GM23338 (cell line): Measurements from ENCODE around the gene PARVB. TPM values are rescaled to one million over a fixed set of nuclear protein-coding genes. Genes with fewer than 3 reads are reported as not detected.

Experiments
- ATAC-seq: fragments of 200-7000 bp; cut with Tn5 transposase; 3 replicates; pipeline ENCODE4 v1.9.1; 2020
- DNase-seq: peaks from one replicate; pipeline ENCODE4 v3.0.0-alpha.2; 2015; ENCODE audit warnings: low spot score
- H2AFZ ChIP-seq: fragments of 200-600 bp; sonication (generic); 2 replicates; pipeline ENCODE4 v1.8.0; 2016; ENCODE audit warnings: antibody characterized with exemption, mild to moderate bottlenecking, moderate library complexity
- H3F3A ChIP-seq: fragments of 200-600 bp; sonication (generic); replicated peaks from 2 replicates; pipeline ENCODE4 v1.8.0; 2017; ENCODE audit warnings: antibody characterized with exemption, mixed run types, low read depth
- H3K27ac ChIP-seq: fragments of 200-600 bp; sonication (generic); 2 replicates; pipeline ENCODE4 v1.6.1; 2016; ENCODE audit warnings: low read depth
- H3K27me3 ChIP-seq: fragments of 200-600 bp; sonication (generic); 2 replicates; pipeline ENCODE4 v1.8.0; 2016; ENCODE audit warnings: mild to moderate bottlenecking, mixed run types, moderate library complexity; ENCODE audit not compliant: insufficient read depth
- H3K36me3 ChIP-seq: fragments of 200-600 bp; sonication (generic); 2 replicates; pipeline ENCODE4 v1.8.0; 2016; ENCODE audit warnings: mild to moderate bottlenecking; ENCODE audit not compliant: insufficient read depth
- H3K4me1 ChIP-seq: fragments of 200-600 bp; sonication (generic); 2 replicates; pipeline ENCODE4 v1.8.0; 2016; ENCODE audit warnings: mild to moderate bottlenecking, moderate library complexity; ENCODE audit not compliant: insufficient read depth
- H3K4me2 ChIP-seq: fragments of 200-600 bp; sonication (generic); 2 replicates; pipeline ENCODE4 v1.7.1; 2017; ENCODE audit warnings: mixed run types
- H3K4me3 ChIP-seq: fragments of 200-600 bp; sonication (generic); 2 replicates; pipeline ENCODE4 v1.6.1; 2016; ENCODE audit warnings: mixed run types
- H3K79me2 ChIP-seq: fragments of 200-600 bp; sonication (generic); replicated peaks from 2 replicates; pipeline ENCODE4 v1.8.0; 2017; ENCODE audit warnings: mild to moderate bottlenecking; ENCODE audit not compliant: insufficient read depth
- H3K9me2 ChIP-seq: fragments of 200-600 bp; sonication (generic); 2 replicates; pipeline ENCODE4 v1.8.0; 2017; ENCODE audit not compliant: insufficient read depth
- H4K20me1 ChIP-seq: fragments of 200-600 bp; sonication (generic); replicated peaks from 2 replicates; pipeline ENCODE4 v1.8.0; 2017; ENCODE audit warnings: mild to moderate bottlenecking; ENCODE audit not compliant: insufficient read depth
- H3K27ac Mint-ChIP-seq: 2 replicates; pipeline ENCODE4 v1.8.0; 2020; ENCODE audit warnings: inconsistent platforms, mild to moderate bottlenecking, moderate library complexity, mixed read lengths
- H3K27me3 Mint-ChIP-seq: 3 replicates; pipeline ENCODE4 v1.8.0; 2022; ENCODE audit warnings: low read depth, mild to moderate bottlenecking, moderate library complexity, mixed read lengths, inconsistent platforms; ENCODE audit not compliant: insufficient read depth, poor library complexity
- H3K36me3 Mint-ChIP-seq: 3 replicates; pipeline ENCODE4 v1.8.0; 2021; ENCODE audit warnings: low read depth, mild to moderate bottlenecking, inconsistent platforms, moderate library complexity, mixed read lengths
- H3K4me1 Mint-ChIP-seq: 3 replicates; pipeline ENCODE4 v1.8.0; 2020; ENCODE audit warnings: mild to moderate bottlenecking, inconsistent platforms, mixed read lengths
- H3K4me3 Mint-ChIP-seq: 3 replicates; pipeline ENCODE4 v1.8.0; 2021; ENCODE audit warnings: moderate library complexity, mild to moderate bottlenecking, inconsistent platforms, mixed read lengths
- H3K9me3 Mint-ChIP-seq: 3 replicates; pipeline ENCODE4 v1.8.0; 2020; ENCODE audit warnings: moderate library complexity, mild to moderate bottlenecking, inconsistent platforms, mixed read lengths
- CREB1 ChIP-seq: fragments of 250-450 bp; sonication (Bioruptor Pico); IDR thresholded peaks from 2 replicates; pipeline ENCODE4 v1.5.0; 2020; ENCODE audit warnings: low read depth, mild to moderate bottlenecking, moderate library complexity
- EZH2 ChIP-seq: fragments of 200-600 bp; sonication (generic); IDR thresholded peaks from one replicate; pipeline ENCODE4 v1.8.0; 2017; ENCODE audit warnings: antibody characterized with exemption, mild to moderate bottlenecking, low read depth; ENCODE audit not compliant: unreplicated experiment
- EZH2phosphoT487 ChIP-seq: fragments of 200-600 bp; sonication (generic); IDR thresholded peaks from one replicate; pipeline ENCODE4 v1.8.1; 2018; ENCODE audit warnings: antibody characterized with exemption; ENCODE audit not compliant: unreplicated experiment
- JUNB ChIP-seq: IDR thresholded peaks from one replicate; pipeline ENCODE4 v1.6.1; 2016; ENCODE audit warnings: antibody characterized with exemption; ENCODE audit not compliant: unreplicated experiment
- NANOG ChIP-seq: IDR thresholded peaks from 2 replicates; pipeline ENCODE4 v1.6.1; 2016; ENCODE audit warnings: antibody characterized with exemption, borderline replicate concordance
- POLR2AphosphoS5 ChIP-seq: IDR thresholded peaks from 2 replicates; pipeline ENCODE4 v1.6.1; 2016; ENCODE audit warnings: antibody characterized with exemption, low read depth
- STAT1 ChIP-seq: IDR thresholded peaks from one replicate; pipeline ENCODE4 v1.6.1; 2016; ENCODE audit warnings: antibody characterized with exemption; ENCODE audit not compliant: unreplicated experiment
- ZNF114 ChIP-seq: fragments of 250-450 bp; sonication (Bioruptor Pico); IDR thresholded peaks from 2 replicates; pipeline ENCODE4 v1.5.0; 2020; ENCODE audit warnings: mild to moderate bottlenecking, moderate library complexity
- ZNF331 ChIP-seq: fragments of 250-450 bp; sonication (Bioruptor Pico); IDR thresholded peaks from 2 replicates; pipeline ENCODE4 v1.5.0; 2020; ENCODE audit warnings: low read depth, mild to moderate bottlenecking, moderate library complexity
- polyA plus RNA-seq: library from polyadenylated mRNA; unstranded; fragments of >200 nt; fragmentation: Nextera tagmentation; extraction: Ambion mirVana; gene quantifications from 2 replicates; pipeline ENCODE4 v1.2.1, GENCODE V29; 2016
- total RNA-seq: library from RNA; depleted of rRNA; stranded (reverse); fragments of >200 nt; shearing (Covaris generic); gene quantifications from 2 replicates; pipeline ENCODE4 v1.2.3, GENCODE V29; 2014
- TF ChIP-seq, protein P1 (sequence below): IDR thresholded peaks from 2 replicates; pipeline ENCODE4 v1.6.1; 2016; ENCODE audit warnings: antibody characterized with exemption
- TF ChIP-seq, protein P2 (sequence below), 2 experiments: fragments of 200-600 bp in 1 of 2; sonication (generic) in 1 of 2; conservative IDR thresholded peaks; 2 replicates each; pipeline versions ENCODE4 v1.5.1 to v1.6.1; 2016 to 2017; ENCODE audit warnings: antibody characterized with exemption in 2 of 2, low read depth in 2 of 2, mild to moderate bottlenecking in 2 of 2, moderate library complexity in 1 of 2
- TF ChIP-seq, protein P3 (sequence below): IDR thresholded peaks from one replicate; pipeline ENCODE4 v1.6.1; 2018; ENCODE audit warnings: antibody characterized with exemption; ENCODE audit not compliant: unreplicated experiment
- TF ChIP-seq, protein P4 (sequence below): fragments of 250-450 bp; sonication (Bioruptor Pico); IDR thresholded peaks from 2 replicates; pipeline ENCODE4 v1.5.0; 2020; ENCODE audit warnings: mild to moderate bottlenecking, moderate library complexity

PARVB gene
- total and polyA plus RNA-seq, 2 experiments from 2014 or later = 4.3 to 7.7 TPM

DNA sequence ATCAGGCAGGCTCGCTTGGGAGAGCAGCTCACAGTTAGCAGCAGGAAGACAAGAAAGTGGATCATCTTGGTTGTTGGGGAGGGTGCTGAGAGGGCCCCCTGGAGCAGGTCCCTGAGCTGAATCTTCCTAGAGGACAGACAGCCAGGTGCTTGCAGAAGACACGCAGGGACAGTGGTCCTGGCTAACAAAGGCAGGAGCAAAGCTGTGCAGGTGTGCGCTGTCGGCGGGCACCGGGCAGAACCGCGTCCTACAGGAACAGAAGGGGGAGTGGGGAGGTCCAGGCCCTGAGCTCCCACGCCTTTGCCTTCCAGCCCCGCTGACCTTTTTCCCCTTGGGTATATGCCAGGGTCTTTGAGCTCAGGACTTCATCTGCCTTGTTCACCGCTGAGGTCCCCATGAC, 30.1 kb upstream of the PARVB start:
- DNase-seq (no peak), ATAC-seq (no peak)
- Mint-ChIP-seq H3K4me3 (no peak overlapping the region), H3K27me3 (peaks cover 7% of the 10 kb centered on the region), H3K36me3 (peaks cover 76% of the 10 kb centered on the region), H3K4me1 (peaks cover 10% of the 10 kb centered on the region; the same call in 2 of the 3 replicates), H3K27ac (no peak overlapping the region), H3K9me3 (no peaks in the 10 kb centered on the region)
- Histone ChIP-seq H3K9me2 (no peaks in the 10 kb centered on the region), H2AFZ (no peak overlapping the region), H3K36me3 (peaks cover 8% of the 10 kb centered on the region; the same call in 1 of the 2 replicates), H3K4me3 (no peak overlapping the region), H3K27ac (no peak overlapping the region), H4K20me1 (no peaks in the 10 kb centered on the region; the same call in none of the 2 replicates), H3K4me2 (no peak overlapping the region), H3K27me3 (no peaks in the 10 kb centered on the region), H3K79me2 (0 out of 2 replicates have a peak, but pooled peaks cover 3% of the 10 kb centered on the region), H3F3A (0 out of 2 replicates have a peak, but pooled peaks cover 7% of the 10 kb centered on the region), H3K4me1 (no peaks in the 10 kb centered on the region)
- TF ChIP-seq ZNF114 = no peak
- TF ChIP-seq POLR2AphosphoS5 = no peak
- TF ChIP-seq ZNF331 (CRISPR knock-in tag) = no peak
- TF ChIP-seq, protein P1, sequence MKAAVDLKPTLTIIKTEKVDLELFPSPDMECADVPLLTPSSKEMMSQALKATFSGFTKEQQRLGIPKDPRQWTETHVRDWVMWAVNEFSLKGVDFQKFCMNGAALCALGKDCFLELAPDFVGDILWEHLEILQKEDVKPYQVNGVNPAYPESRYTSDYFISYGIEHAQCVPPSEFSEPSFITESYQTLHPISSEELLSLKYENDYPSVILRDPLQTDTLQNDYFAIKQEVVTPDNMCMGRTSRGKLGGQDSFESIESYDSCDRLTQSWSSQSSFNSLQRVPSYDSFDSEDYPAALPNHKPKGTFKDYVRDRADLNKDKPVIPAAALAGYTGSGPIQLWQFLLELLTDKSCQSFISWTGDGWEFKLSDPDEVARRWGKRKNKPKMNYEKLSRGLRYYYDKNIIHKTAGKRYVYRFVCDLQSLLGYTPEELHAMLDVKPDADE = no peak
- no peak for TF ChIP-seq CREB1 (CRISPR knock-in tag)
- TF ChIP-seq, protein P2, sequence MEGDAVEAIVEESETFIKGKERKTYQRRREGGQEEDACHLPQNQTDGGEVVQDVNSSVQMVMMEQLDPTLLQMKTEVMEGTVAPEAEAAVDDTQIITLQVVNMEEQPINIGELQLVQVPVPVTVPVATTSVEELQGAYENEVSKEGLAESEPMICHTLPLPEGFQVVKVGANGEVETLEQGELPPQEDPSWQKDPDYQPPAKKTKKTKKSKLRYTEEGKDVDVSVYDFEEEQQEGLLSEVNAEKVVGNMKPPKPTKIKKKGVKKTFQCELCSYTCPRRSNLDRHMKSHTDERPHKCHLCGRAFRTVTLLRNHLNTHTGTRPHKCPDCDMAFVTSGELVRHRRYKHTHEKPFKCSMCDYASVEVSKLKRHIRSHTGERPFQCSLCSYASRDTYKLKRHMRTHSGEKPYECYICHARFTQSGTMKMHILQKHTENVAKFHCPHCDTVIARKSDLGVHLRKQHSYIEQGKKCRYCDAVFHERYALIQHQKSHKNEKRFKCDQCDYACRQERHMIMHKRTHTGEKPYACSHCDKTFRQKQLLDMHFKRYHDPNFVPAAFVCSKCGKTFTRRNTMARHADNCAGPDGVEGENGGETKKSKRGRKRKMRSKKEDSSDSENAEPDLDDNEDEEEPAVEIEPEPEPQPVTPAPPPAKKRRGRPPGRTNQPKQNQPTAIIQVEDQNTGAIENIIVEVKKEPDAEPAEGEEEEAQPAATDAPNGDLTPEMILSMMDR (conservative IDR thresholded peaks at IDR 0.05; ENCODE audit: low read depth in 2 of 2) = no peak
- TF ChIP-seq NANOG = no peak
- no peak for TF ChIP-seq STAT1
- no peak for TF ChIP-seq EZH2phosphoT487
- TF ChIP-seq EZH2 = no peak
- TF ChIP-seq, protein P3, sequence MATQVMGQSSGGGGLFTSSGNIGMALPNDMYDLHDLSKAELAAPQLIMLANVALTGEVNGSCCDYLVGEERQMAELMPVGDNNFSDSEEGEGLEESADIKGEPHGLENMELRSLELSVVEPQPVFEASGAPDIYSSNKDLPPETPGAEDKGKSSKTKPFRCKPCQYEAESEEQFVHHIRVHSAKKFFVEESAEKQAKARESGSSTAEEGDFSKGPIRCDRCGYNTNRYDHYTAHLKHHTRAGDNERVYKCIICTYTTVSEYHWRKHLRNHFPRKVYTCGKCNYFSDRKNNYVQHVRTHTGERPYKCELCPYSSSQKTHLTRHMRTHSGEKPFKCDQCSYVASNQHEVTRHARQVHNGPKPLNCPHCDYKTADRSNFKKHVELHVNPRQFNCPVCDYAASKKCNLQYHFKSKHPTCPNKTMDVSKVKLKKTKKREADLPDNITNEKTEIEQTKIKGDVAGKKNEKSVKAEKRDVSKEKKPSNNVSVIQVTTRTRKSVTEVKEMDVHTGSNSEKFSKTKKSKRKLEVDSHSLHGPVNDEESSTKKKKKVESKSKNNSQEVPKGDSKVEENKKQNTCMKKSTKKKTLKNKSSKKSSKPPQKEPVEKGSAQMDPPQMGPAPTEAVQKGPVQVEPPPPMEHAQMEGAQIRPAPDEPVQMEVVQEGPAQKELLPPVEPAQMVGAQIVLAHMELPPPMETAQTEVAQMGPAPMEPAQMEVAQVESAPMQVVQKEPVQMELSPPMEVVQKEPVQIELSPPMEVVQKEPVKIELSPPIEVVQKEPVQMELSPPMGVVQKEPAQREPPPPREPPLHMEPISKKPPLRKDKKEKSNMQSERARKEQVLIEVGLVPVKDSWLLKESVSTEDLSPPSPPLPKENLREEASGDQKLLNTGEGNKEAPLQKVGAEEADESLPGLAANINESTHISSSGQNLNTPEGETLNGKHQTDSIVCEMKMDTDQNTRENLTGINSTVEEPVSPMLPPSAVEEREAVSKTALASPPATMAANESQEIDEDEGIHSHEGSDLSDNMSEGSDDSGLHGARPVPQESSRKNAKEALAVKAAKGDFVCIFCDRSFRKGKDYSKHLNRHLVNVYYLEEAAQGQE = no peak
- TF ChIP-seq, protein P4, sequence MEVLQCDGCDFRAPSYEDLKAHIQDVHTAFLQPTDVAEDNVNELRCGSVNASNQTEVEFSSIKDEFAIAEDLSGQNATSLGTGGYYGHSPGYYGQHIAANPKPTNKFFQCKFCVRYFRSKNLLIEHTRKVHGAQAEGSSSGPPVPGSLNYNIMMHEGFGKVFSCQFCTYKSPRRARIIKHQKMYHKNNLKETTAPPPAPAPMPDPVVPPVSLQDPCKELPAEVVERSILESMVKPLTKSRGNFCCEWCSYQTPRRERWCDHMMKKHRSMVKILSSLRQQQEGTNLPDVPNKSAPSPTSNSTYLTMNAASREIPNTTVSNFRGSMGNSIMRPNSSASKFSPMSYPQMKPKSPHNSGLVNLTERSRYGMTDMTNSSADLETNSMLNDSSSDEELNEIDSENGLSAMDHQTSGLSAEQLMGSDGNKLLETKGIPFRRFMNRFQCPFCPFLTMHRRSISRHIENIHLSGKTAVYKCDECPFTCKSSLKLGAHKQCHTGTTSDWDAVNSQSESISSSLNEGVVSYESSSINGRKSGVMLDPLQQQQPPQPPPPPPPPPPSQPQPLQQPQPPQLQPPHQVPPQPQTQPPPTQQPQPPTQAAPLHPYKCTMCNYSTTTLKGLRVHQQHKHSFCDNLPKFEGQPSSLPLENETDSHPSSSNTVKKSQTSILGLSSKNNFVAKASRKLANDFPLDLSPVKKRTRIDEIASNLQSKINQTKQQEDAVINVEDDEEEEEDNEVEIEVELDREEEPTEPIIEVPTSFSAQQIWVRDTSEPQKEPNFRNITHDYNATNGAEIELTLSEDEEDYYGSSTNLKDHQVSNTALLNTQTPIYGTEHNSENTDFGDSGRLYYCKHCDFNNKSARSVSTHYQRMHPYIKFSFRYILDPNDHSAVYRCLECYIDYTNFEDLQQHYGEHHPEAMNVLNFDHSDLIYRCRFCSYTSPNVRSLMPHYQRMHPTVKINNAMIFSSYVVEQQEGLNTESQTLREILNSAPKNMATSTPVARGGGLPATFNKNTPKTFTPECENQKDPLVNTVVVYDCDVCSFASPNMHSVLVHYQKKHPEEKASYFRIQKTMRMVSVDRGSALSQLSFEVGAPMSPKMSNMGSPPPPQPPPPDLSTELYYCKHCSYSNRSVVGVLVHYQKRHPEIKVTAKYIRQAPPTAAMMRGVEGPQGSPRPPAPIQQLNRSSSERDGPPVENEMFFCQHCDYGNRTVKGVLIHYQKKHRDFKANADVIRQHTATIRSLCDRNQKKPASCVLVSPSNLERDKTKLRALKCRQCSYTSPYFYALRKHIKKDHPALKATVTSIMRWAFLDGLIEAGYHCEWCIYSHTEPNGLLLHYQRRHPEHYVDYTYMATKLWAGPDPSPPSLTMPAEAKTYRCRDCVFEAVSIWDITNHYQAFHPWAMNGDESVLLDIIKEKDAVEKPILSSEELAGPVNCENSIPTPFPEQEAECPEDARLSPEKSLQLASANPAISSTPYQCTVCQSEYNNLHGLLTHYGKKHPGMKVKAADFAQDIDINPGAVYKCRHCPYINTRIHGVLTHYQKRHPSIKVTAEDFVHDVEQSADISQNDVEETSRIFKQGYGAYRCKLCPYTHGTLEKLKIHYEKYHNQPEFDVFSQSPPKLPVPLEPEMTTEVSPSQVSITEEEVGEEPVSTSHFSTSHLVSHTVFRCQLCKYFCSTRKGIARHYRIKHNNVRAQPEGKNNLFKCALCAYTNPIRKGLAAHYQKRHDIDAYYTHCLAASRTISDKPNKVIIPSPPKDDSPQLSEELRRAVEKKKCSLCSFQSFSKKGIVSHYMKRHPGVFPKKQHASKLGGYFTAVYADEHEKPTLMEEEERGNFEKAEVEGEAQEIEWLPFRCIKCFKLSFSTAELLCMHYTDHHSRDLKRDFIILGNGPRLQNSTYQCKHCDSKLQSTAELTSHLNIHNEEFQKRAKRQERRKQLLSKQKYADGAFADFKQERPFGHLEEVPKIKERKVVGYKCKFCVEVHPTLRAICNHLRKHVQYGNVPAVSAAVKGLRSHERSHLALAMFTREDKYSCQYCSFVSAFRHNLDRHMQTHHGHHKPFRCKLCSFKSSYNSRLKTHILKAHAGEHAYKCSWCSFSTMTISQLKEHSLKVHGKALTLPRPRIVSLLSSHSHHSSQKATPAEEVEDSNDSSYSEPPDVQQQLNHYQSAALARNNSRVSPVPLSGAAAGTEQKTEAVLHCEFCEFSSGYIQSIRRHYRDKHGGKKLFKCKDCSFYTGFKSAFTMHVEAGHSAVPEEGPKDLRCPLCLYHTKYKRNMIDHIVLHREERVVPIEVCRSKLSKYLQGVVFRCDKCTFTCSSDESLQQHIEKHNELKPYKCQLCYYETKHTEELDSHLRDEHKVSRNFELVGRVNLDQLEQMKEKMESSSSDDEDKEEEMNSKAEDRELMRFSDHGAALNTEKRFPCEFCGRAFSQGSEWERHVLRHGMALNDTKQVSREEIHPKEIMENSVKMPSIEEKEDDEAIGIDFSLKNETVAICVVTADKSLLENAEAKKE (CRISPR knock-in tag) = no peak
- no peak for TF ChIP-seq JUNB
